OCI-LY3 (cell line): Measurements from ENCODE around the gene DTNA.

ENCODE experiments used
- H2AFZ ChIP-seq: fragments of 200-600, 300-600 bp; shearing (Covaris generic); 2 replicates; pipeline ENCODE4 v1.6.0; 2014; ENCODE audit warnings: antibody characterized with exemption, low read depth, low read length
- H3K27ac ChIP-seq: fragments of 200-600, 300-600 bp; sonication (generic); 2 replicates; pipeline ENCODE4 v1.5.1; 2014; ENCODE audit warnings: mild to moderate bottlenecking, low read length, moderate library complexity, mixed read lengths
- H3K27me3 ChIP-seq: fragments of 200-600, 300-600 bp; sonication (generic); 2 replicates; pipeline ENCODE4 v1.6.1; 2014; ENCODE audit warnings: low read depth, low read length, mixed read lengths
- H3K36me3 ChIP-seq: fragments of 200-600, 300-600 bp; sonication (generic); replicated peaks from 2 replicates; pipeline ENCODE3; 2014; ENCODE audit warnings: low read depth, low read length, mixed read lengths
- H3K4me1 ChIP-seq: fragments of 300-600, 200-600 bp; sonication (generic); 2 replicates; pipeline ENCODE4 v1.6.1; 2014; ENCODE audit warnings: low read length, mixed read lengths
- H3K4me2 ChIP-seq: fragments of 200-600, 300-600 bp; sonication (generic); 2 replicates; pipeline ENCODE4 v1.6.1; 2014; ENCODE audit warnings: low read length, mixed read lengths
- H3K4me3 ChIP-seq: fragments of 300-600, 200-600 bp; sonication (generic); 2 replicates; pipeline ENCODE4 v1.5.1; 2014; ENCODE audit warnings: antibody characterized with exemption, mild to moderate bottlenecking, low read length, moderate library complexity
- H3K79me2 ChIP-seq: fragments of 300-600, 200-600 bp; shearing (Covaris generic); 2 replicates; pipeline ENCODE4 v1.6.1; 2014; ENCODE audit warnings: mild to moderate bottlenecking, low read length, mixed read lengths
- H3K9ac ChIP-seq: fragments of 300-600, 200-600 bp; shearing (Covaris generic); 2 replicates; pipeline ENCODE4 v1.6.0; 2014; ENCODE audit warnings: mild to moderate bottlenecking, low read length, moderate library complexity
- H3K9me3 ChIP-seq: fragments of 200-600, 300-600 bp; shearing (Covaris generic); 2 replicates; pipeline ENCODE4 v1.6.1; 2014; ENCODE audit warnings: low read length, mixed read lengths; ENCODE audit not compliant: insufficient read depth
- H4K20me1 ChIP-seq: fragments of 200-600, 300-600 bp; sonication (generic); 2 replicates; pipeline ENCODE4 v1.6.1; 2016; ENCODE audit warnings: low read length, mixed read lengths; ENCODE audit not compliant: insufficient read depth
- CTCF ChIP-seq: fragments of 200-600, 300-600 bp; sonication (generic); IDR thresholded peaks from 2 replicates; pipeline ENCODE4 v1.5.1; 2014; ENCODE audit warnings: antibody characterized with exemption, low read length, low read depth
- EZH2phosphoT487 ChIP-seq: fragments of 200-600 bp; shearing (Covaris generic); IDR thresholded peaks from 2 replicates; pipeline ENCODE4 v1.6.1; 2018; ENCODE audit warnings: antibody characterized with exemption, mixed run types, low read depth

Gene DTNA

GRCh38 chr18:34796035-34796657 lies 86.0 kb downstream of the DTNA start:
- no peaks in the 10 kb centered on the region for H4K20me1 ChIP-seq
- no peaks in the 10 kb centered on the region for H3K27me3 ChIP-seq
- no peak overlapping the region for H3K27ac ChIP-seq
- no peak overlapping the region for H3K4me3 ChIP-seq
- H3K9ac ChIP-seq, result no peak overlapping the region
- H3K79me2 ChIP-seq, result no peaks in the 10 kb centered on the region
- TF ChIP-seq CTCF, result no peak
- TF ChIP-seq EZH2phosphoT487, result no peak
- H2AFZ ChIP-seq, result no peak overlapping the region
- H3K4me1 ChIP-seq, result peaks cover 22% of the 10 kb centered on the region
- no peak overlapping the region for H3K4me2 ChIP-seq
- no peaks in the 10 kb centered on the region for H3K36me3 ChIP-seq
- no peaks in the 10 kb centered on the region for H3K9me3 ChIP-seq

- H3K36me3 ChIP-seq, result no peaks in the 10 kb centered on the region
- H3K27ac ChIP-seq, result no peak overlapping the region
- TF ChIP-seq EZH2phosphoT487 (no peak), CTCF (no peak)
- H3K9me3 ChIP-seq, result no peaks in the 10 kb centered on the region
- no peak overlapping the region for H2AFZ ChIP-seq
- H3K4me3 ChIP-seq, result no peak overlapping the region
- H3K27me3 ChIP-seq, result no peaks in the 10 kb centered on the region
- no peaks in the 10 kb centered on the region for H4K20me1 ChIP-seq
- H3K79me2 ChIP-seq, result no peaks in the 10 kb centered on the region
- H3K4me2 ChIP-seq, result no peak overlapping the region
- peaks cover 19% of the 10 kb centered on the region for H3K4me1 ChIP-seq
- H3K9ac ChIP-seq, result no peak overlapping the region
Measured at GRCh38 chr18:34799291-34799690, 89.2 kb downstream of the DTNA start.

- Histone ChIP-seq H3K9ac (no peak overlapping the region), H3K4me1 (peaks cover 19% of the 10 kb centered on the region), H2AFZ (no peak overlapping the region), H3K27ac (no peak overlapping the region), H3K9me3 (no peaks in the 10 kb centered on the region), H4K20me1 (no peaks in the 10 kb centered on the region), H3K36me3 (no peaks in the 10 kb centered on the region), H3K4me2 (no peak overlapping the region), H3K4me3 (no peak overlapping the region), H3K79me2 (no peaks in the 10 kb centered on the region), H3K27me3 (no peaks in the 10 kb centered on the region)
- TF ChIP-seq CTCF (no peak), EZH2phosphoT487 (no peak)
Measured at GRCh38 chr18:34800381-34800780, 90.3 kb downstream of the DTNA start.

GRCh38 chr18:34801774-34802173 lies 91.7 kb downstream of the DTNA start:
- Histone ChIP-seq H2AFZ (no peak overlapping the region), H3K4me2 (no peak overlapping the region)
- TF ChIP-seq EZH2phosphoT487 (no peak), CTCF (no peak)

More at GRCh38 chr18:34801774-34802173, 91.7 kb downstream of the DTNA start:
- Histone ChIP-seq H3K79me2 (no peaks in the 10 kb centered on the region), H3K27ac (no peak overlapping the region), H3K36me3 (no peaks in the 10 kb centered on the region), H3K4me3 (no peak overlapping the region), H3K9ac (no peak overlapping the region), H3K9me3 (no peaks in the 10 kb centered on the region), H3K4me1 (peaks cover 19% of the 10 kb centered on the region), H3K27me3 (no peaks in the 10 kb centered on the region), H4K20me1 (no peaks in the 10 kb centered on the region)
